ENCODE results near the gene TDRKH. TPM values are rescaled to one million over a fixed set of nuclear protein-coding genes. Genes with fewer than 3 reads are reported as not detected.

TDRKH gene
- total and polyA plus RNA-seq, 4 donors: 1.5 to 6.7 (median 3.8) TPM

GRCh38 chr1:151839457-151840403 lies 49.4 kb upstream of the TDRKH start, which contains the start of gene C2CD4D:
Gene C2CD4D, minus strand, starts transcription at chr1:151839820. Its CDS starts 831 bp downstream, at chr1:151838989.
- peaks cover 27 to 50% (median 35%) of the 10 kb centered on the region in 4 donors for H3K4me1 ChIP-seq (ENCODE audit: control insufficient read depth in 4 of 4, insufficient read depth in 4 of 4, low read length in 3 of 4)
- H3K9ac ChIP-seq (ENCODE audit: low read depth in 1 of 2, low read length in 2 of 2): no peak within 1 kb of the TSS
- H3K27ac ChIP-seq (ENCODE audit: low read depth in 1 of 2, low read length in 2 of 2): peak within 1 kb of the TSS; percentile 33 to 40
- H3K36me3 ChIP-seq (ENCODE audit: control insufficient read depth in 4 of 4, insufficient read depth in 3 of 4, low read depth in 1 of 4, low read length in 3 of 4): no peaks in the 10 kb centered on the region
- peak within 1 kb of the TSS in 2 of 3 donors; percentile 38 to 61 for H3K4me3 ChIP-seq (ENCODE audit: low read depth in 1 of 3, low read length in 3 of 3)
- H3K27me3 ChIP-seq (ENCODE audit: control insufficient read depth in 4 of 4, insufficient read depth in 4 of 4, low read length in 3 of 4): no peaks in the 10 kb centered on the region
- DNase-seq (ENCODE audit: low spot score): no peak
- no peak for TF ChIP-seq ATF3 (IDR thresholded peaks at IDR 0.05)
- TF ChIP-seq JUND (IDR thresholded peaks at IDR 0.05): no peak
- TF ChIP-seq CTCF (IDR thresholded peaks at IDR 0.05; ENCODE audit: low read depth, low read length, missing input control): no peak
- TF ChIP-seq RAD21 (IDR thresholded peaks at IDR 0.05): no peak
- TF ChIP-seq YY1 (IDR thresholded peaks at IDR 0.05): no peak
- no peak for TF ChIP-seq GABPA (IDR thresholded peaks at IDR 0.05 in 1 of 2, conservative IDR thresholded peaks at IDR 0.05 in 1 of 2)
- no peak for TF ChIP-seq EGR1 (IDR thresholded peaks at IDR 0.05; ENCODE audit: low read depth in 2 of 2)
- TF ChIP-seq FOXA2 (IDR thresholded peaks at IDR 0.05): no peak
- no peak for TF ChIP-seq TAF1 (conservative IDR thresholded peaks at IDR 0.05)
- no peak for TF ChIP-seq NR2F2 (IDR thresholded peaks at IDR 0.05)
- no peak for TF ChIP-seq REST (IDR thresholded peaks at IDR 0.05)
- no peak for TF ChIP-seq MAX (IDR thresholded peaks at IDR 0.05)
- no peak for TF ChIP-seq HNF4G (IDR thresholded peaks at IDR 0.05)
- TF ChIP-seq FOXA1 (IDR thresholded peaks at IDR 0.05): no peak
- no peak for TF ChIP-seq HNF4A (conservative IDR thresholded peaks at IDR 0.05)
- TF ChIP-seq SP1 (IDR thresholded peaks at IDR 0.05): no peak
- no peak for TF ChIP-seq ZBTB33 (IDR thresholded peaks at IDR 0.05)
- no peak for TF ChIP-seq RXRA (IDR thresholded peaks at IDR 0.05)
- WGBS: 27% methylated on average over 47 of the region's 47 CpGs
- H3K9me3 ChIP-seq (ENCODE audit: control insufficient read depth in 4 of 4, low read length in 3 of 4): no peaks in the 10 kb centered on the region
